HepG2 (cell line): ENCODE data around the gene ZNF385B. TPM values are rescaled to one million over a fixed set of nuclear protein-coding genes. Genes with fewer than 3 reads are reported as not detected.
A peak's percentile ranks its signal among the peaks of the same experiment; 100 is the strongest.

ENCODE experiments used
- BCL3 ChIP-seq: sonication (generic); formaldehyde crosslinking; IDR thresholded peaks from 2 replicates; pipeline ENCODE4 v1.5.1; 2020; ENCODE audit warnings: mild to moderate bottlenecking, missing genetic modification reagents, moderate library complexity
- CTCF ChIP-seq: sonication (generic); formaldehyde crosslinking; IDR thresholded peaks from 2 replicates; pipeline ENCODE4 v1.5.0; 2020; ENCODE audit warnings: mild to moderate bottlenecking, missing genetic modification reagents, moderate library complexity
- FOXA3 ChIP-seq: IDR thresholded peaks from 2 replicates; pipeline ENCODE4 v1.6.1; 2016; ENCODE audit warnings: missing genetic modification reagents, missing compliant biosample characterization
- FOXM1 ChIP-seq: sonication (generic); formaldehyde crosslinking; IDR thresholded peaks from 2 replicates; pipeline ENCODE4 v1.5.0; 2020; ENCODE audit warnings: missing genetic modification reagents
- GTF3A ChIP-seq: sonication (generic); formaldehyde crosslinking; conservative IDR thresholded peaks from 2 replicates; pipeline ENCODE4 v1.4.0; 2020; ENCODE audit warnings: mild to moderate bottlenecking, missing genetic modification reagents
- IRF2 ChIP-seq: IDR thresholded peaks from 2 replicates; pipeline ENCODE4 v1.6.1; 2018; ENCODE audit warnings: missing genetic modification reagents, missing compliant biosample characterization
- KLF16 ChIP-seq, 2 experiments: sonication (generic) in 1 of 2; formaldehyde crosslinking in 1 of 2; IDR thresholded peaks; 2 replicates each; pipeline versions ENCODE4 v1.6.1 to v1.8.0; 2016 to 2023; ENCODE audit warnings: missing genetic modification reagents in 2 of 2, missing compliant biosample characterization in 1 of 2
- KLF9 ChIP-seq: IDR thresholded peaks from 2 replicates; pipeline ENCODE4 v1.6.1; 2016; ENCODE audit warnings: low read depth
- MIXL1 ChIP-seq: IDR thresholded peaks from 2 replicates; pipeline ENCODE4 v1.6.1; 2016
- NCOA5 ChIP-seq: sonication (generic); formaldehyde crosslinking; IDR thresholded peaks from 2 replicates; pipeline ENCODE4 v1.4.0; 2020; ENCODE audit warnings: missing genetic modification reagents
- NFYB ChIP-seq: sonication (generic); formaldehyde crosslinking; IDR thresholded peaks from 2 replicates; pipeline ENCODE4 v1.4.0; 2020; ENCODE audit warnings: missing genetic modification reagents
- RFXANK ChIP-seq: IDR thresholded peaks from 2 replicates; pipeline ENCODE4 v1.6.1; 2016
- SKI ChIP-seq: fragments of 450-650 bp; IDR thresholded peaks from one replicate; pipeline ENCODE4 v1.6.1; 2018; ENCODE audit warnings: mild to moderate bottlenecking; ENCODE audit not compliant: partially characterized antibody
- SMAD3 ChIP-seq: sonication (generic); formaldehyde crosslinking; IDR thresholded peaks from 2 replicates; pipeline ENCODE4 v1.4.0; 2020; ENCODE audit warnings: missing genetic modification reagents
- SOX13 ChIP-seq, 3 experiments: fragments of 450-650 bp in 1 of 3; sonication (generic) in 1 of 3; formaldehyde crosslinking in 1 of 3; IDR thresholded peaks in 2 of 3; conservative IDR thresholded peaks in 1 of 3; 2 replicates each; pipeline versions ENCODE4 v1.5.0 to v1.6.1; 2016 to 2020; ENCODE audit warnings: antibody characterized with exemption in 1 of 3, mild to moderate bottlenecking in 1 of 3, missing compliant biosample characterization in 1 of 3, missing genetic modification reagents in 1 of 3, moderate library complexity in 1 of 3
- THAP11 ChIP-seq: IDR thresholded peaks from 2 replicates; pipeline ENCODE4 v1.6.1; 2016; ENCODE audit warnings: missing biosample characterization, missing genetic modification reagents
- ZBED4 ChIP-seq: sonication (generic); formaldehyde crosslinking; IDR thresholded peaks from 2 replicates; pipeline ENCODE4 v1.4.0; 2020; ENCODE audit warnings: missing genetic modification reagents, borderline replicate concordance
- ZNF460 ChIP-seq: sonication (generic); formaldehyde crosslinking; IDR thresholded peaks from 2 replicates; pipeline ENCODE4 v1.5.1; 2020; ENCODE audit warnings: missing genetic modification reagents, mild to moderate bottlenecking, borderline replicate concordance
- ZNF614 ChIP-seq: IDR thresholded peaks from 2 replicates; pipeline ENCODE4 v1.6.1; 2018; ENCODE audit warnings: missing biosample characterization, missing genetic modification reagents, inconsistent platforms, borderline replicate concordance
- ZNF678 ChIP-seq: sonication (generic); formaldehyde crosslinking; IDR thresholded peaks from 2 replicates; pipeline ENCODE4 v1.4.0; 2020; ENCODE audit warnings: mild to moderate bottlenecking, missing genetic modification reagents
- polyA plus RNA-seq, 8 experiments: library from polyadenylated mRNA; depleted of rRNA in 3 of 8; stranded (reverse) in 7 of 8; unstranded in 1 of 8; fragments of >200 nt; fragmentation: Illumina TruSeq in 4 of 8; extraction: Trizol in 4 of 8; gene quantifications; 2 replicates each; pipeline versions ENCODE4 v1.2.1 to v1.2.3, GENCODE V29; 2011 to 2016; ENCODE audit warnings: low read depth in 4 of 8, missing spikeins in 1 of 8, mixed read lengths in 1 of 8; ENCODE audit not compliant: insufficient read depth in 1 of 8
- total RNA-seq, 5 experiments: library from RNA; depleted of rRNA; stranded (reverse); fragments of >200 nt; fragmentation: Illumina TruSeq; extraction: Trizol; gene quantifications; 2 replicates each; pipeline ENCODE4 v1.2.3, GENCODE V29; 2016; ENCODE audit warnings: low read depth in 1 of 5
- TF ChIP-seq, protein P1 (sequence below): IDR thresholded peaks from 2 replicates; pipeline ENCODE4 v1.6.1; 2018; ENCODE audit warnings: missing genetic modification reagents

ZNF385B gene
- total and polyA plus RNA-seq, 2 of the 13 experiments (the other 11 are each of a cell fraction or from before 2014, with no cell fraction given) = 3.3 to 6.7 TPM

DNA sequence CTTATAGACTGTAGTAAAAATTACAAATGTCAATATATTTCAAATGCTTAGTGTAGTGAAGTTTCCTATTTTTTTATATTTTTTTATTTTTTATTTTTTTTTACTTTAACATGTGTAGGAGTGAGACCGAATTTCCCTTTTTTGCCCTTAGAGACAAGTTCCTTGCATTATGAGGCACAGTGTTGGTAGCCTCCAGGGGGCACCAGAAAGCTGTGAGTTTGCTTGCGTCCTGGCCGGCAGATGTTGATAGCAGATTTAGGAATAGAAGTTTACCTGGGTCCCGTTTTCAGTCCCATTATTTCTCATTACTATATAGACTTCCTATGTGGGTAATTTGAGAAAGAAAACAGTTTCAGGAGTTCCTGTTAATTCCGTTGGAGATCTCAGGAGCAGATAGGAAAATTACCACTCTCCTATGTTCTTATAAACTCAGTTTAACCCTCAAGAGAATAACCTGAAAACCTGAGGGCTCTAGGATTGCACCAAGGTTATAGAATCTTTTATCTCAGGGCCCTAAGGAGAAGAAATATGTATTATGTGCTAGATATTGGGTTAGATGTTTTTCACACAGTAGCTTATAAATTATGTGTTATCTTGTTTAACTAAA, 439.3 kb downstream of the ZNF385B start (continued):
- TF ChIP-seq FOXA3 (CRISPR knock-in tag) (0 out of 2 replicates have a peak, but pooled peaks have one; percentile 30), KLF16 (CRISPR knock-in tag; IDR thresholded peaks at IDR 0.05) (peak in 1 of 2 experiments; percentile 46; a peak in 1 of 4 replicates), SKI (no peak), MIXL1 (0 out of 2 replicates have a peak, but pooled peaks have one; percentile 25), SOX13 (IDR thresholded peaks at IDR 0.05) (no peak), SOX13 (CRISPR knock-in tag; conservative IDR thresholded peaks at IDR 0.05 in 1 of 2, IDR thresholded peaks at IDR 0.05 in 1 of 2) (peak in 1 of 2 experiments; percentile 23; a peak in 1 of 4 replicates), BCL3 (no peak), ZNF614 (CRISPR knock-in tag) (no peak), NFYB (CRISPR knock-in tag) (no peak), ZNF460 (CRISPR knock-in tag) (no peak), FOXM1 (CRISPR knock-in tag) (no peak), SMAD3 (peak; percentile 55; the same call in 1 of the 2 replicates), GTF3A (CRISPR knock-in tag) (no peak), THAP11 (CRISPR knock-in tag) (peak; percentile 35; the same call in 1 of the 2 replicates), RFXANK (no peak), IRF2 (0 out of 2 replicates have a peak, but pooled peaks have one; percentile 44), ZBED4 (0 out of 2 replicates have a peak, but pooled peaks have one; percentile 49), CTCF (CRISPR knock-in tag) (peak; percentile 88), NCOA5 (CRISPR knock-in tag) (no peak), ZNF678 (CRISPR knock-in tag) (no peak), KLF9 (0 out of 2 replicates have a peak, but pooled peaks have one; percentile 46)
- TF ChIP-seq, protein P1, sequence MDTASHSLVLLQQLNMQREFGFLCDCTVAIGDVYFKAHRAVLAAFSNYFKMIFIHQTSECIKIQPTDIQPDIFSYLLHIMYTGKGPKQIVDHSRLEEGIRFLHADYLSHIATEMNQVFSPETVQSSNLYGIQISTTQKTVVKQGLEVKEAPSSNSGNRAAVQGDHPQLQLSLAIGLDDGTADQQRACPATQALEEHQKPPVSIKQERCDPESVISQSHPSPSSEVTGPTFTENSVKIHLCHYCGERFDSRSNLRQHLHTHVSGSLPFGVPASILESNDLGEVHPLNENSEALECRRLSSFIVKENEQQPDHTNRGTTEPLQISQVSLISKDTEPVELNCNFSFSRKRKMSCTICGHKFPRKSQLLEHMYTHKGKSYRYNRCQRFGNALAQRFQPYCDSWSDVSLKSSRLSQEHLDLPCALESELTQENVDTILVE (CRISPR knock-in tag) = 0 out of 2 replicates have a peak, but pooled peaks have one; percentile 26
